SK-N-MC (cell line): ENCODE results near the gene TP53.

ENCODE experiments used
- DNase-seq: peaks from one replicate; pipeline ENCODE4 v3.0.0-alpha.2; 2011; ENCODE audit warnings: low read depth, low spot score
- H3K27ac ChIP-seq: fragments of 200-600 bp; sonication (generic); 2 replicates; pipeline ENCODE4 v1.5.1; 2016; ENCODE audit warnings: mixed run types
- H3K36me3 ChIP-seq: fragments of 200-600 bp; sonication (generic); 2 replicates; pipeline ENCODE4 v1.6.1; 2017; ENCODE audit warnings: antibody characterized with exemption, low read length, mixed read lengths; ENCODE audit not compliant: insufficient read depth
- H3K4me3 ChIP-seq: fragments of 200-600 bp; sonication (generic); 2 replicates; pipeline ENCODE4 v1.5.1; 2016
- H3K9ac ChIP-seq: fragments of 200-600 bp; sonication (generic); 2 replicates; pipeline ENCODE4 v1.8.0; 2017; ENCODE audit warnings: mixed run types, mixed read lengths; ENCODE audit not compliant: insufficient read length
- H3K9me3 ChIP-seq: fragments of 200-600 bp; sonication (generic); 2 replicates; pipeline ENCODE4 v1.6.1; 2017; ENCODE audit warnings: low read depth, mild to moderate bottlenecking, antibody characterized with exemption, low read length, moderate library complexity, mixed read lengths
- EZH2 ChIP-seq: fragments of 200-600 bp; sonication (generic); IDR thresholded peaks from one replicate; pipeline ENCODE4 v1.6.1; 2017; ENCODE audit warnings: antibody characterized with exemption
- FOXP2 ChIP-seq: optimal IDR thresholded peaks from 2 replicates; pipeline ENCODE3; 2011; ENCODE audit warnings: mild to moderate bottlenecking, moderate library complexity; ENCODE audit not compliant: insufficient read depth; ENCODE audit errors: extremely low read length, control extremely low read depth
- POLR2AphosphoS5 ChIP-seq: IDR thresholded peaks from 2 replicates; pipeline ENCODE4 v1.6.1; 2012; ENCODE audit warnings: mild to moderate bottlenecking, low read depth, low read length, borderline replicate concordance

The TP53 gene

GRCh38 chr17:7703584-7704479 is 16.5 kb upstream of the TP53 start:
- H3K27ac ChIP-seq, result peak overlapping the region; percentile 1; the same call in 1 of the 2 replicates
- DNase-seq, result no peak
- no peak for TF ChIP-seq FOXP2
- no peak for TF ChIP-seq EZH2
- TF ChIP-seq POLR2AphosphoS5, result no peak
- H3K4me3 ChIP-seq, result peak overlapping the region; percentile 72
- no peaks in the 10 kb centered on the region for H3K9me3 ChIP-seq
- no peaks in the 10 kb centered on the region; the same call in 1 of the 2 replicates for H3K36me3 ChIP-seq
- no peak overlapping the region for H3K9ac ChIP-seq

GRCh38 chr17:7702776-7703175 is 15.5 kb upstream of the TP53 start:
- Histone ChIP-seq H3K9ac (no peak overlapping the region), H3K9me3 (no peaks in the 10 kb centered on the region), H3K4me3 (no peak overlapping the region), H3K27ac (no peak overlapping the region), H3K36me3 (no peaks in the 10 kb centered on the region; the same call in 1 of the 2 replicates)
- no peak for DNase-seq
- TF ChIP-seq FOXP2 (no peak), EZH2 (no peak), POLR2AphosphoS5 (no peak)

GRCh38 chr17:7701681-7702080 is 14.4 kb upstream of the TP53 start:
- no peak for DNase-seq
- Histone ChIP-seq H3K36me3 (no peaks in the 10 kb centered on the region; the same call in 1 of the 2 replicates), H3K27ac (no peak overlapping the region), H3K9ac (no peak overlapping the region), H3K9me3 (no peaks in the 10 kb centered on the region), H3K4me3 (no peak overlapping the region)
- TF ChIP-seq FOXP2 (no peak), EZH2 (no peak), POLR2AphosphoS5 (no peak)

- Histone ChIP-seq H3K4me3 (no peak overlapping the region), H3K9ac (no peak overlapping the region), H3K9me3 (no peaks in the 10 kb centered on the region), H3K27ac (no peak overlapping the region), H3K36me3 (no peaks in the 10 kb centered on the region; the same call in 1 of the 2 replicates)
- TF ChIP-seq EZH2 (no peak), POLR2AphosphoS5 (no peak), FOXP2 (no peak)
- DNase-seq, result no peak
Measured at GRCh38 chr17:7700510-7700909, 13.2 kb upstream of the TP53 start.

GRCh38 chr17:7697828-7698588 is 10.7 kb upstream of the TP53 start:
- Histone ChIP-seq H3K9ac (no peak overlapping the region), H3K36me3 (no peaks in the 10 kb centered on the region; the same call in 1 of the 2 replicates), H3K4me3 (no peak overlapping the region), H3K9me3 (no peaks in the 10 kb centered on the region), H3K27ac (no peak overlapping the region)
- TF ChIP-seq EZH2 (no peak), FOXP2 (no peak)
- DNase-seq, result no peak

- Histone ChIP-seq H3K36me3 (no peaks in the 10 kb centered on the region), H3K9me3 (no peaks in the 10 kb centered on the region), H3K9ac (no peak overlapping the region), H3K4me3 (no peak overlapping the region), H3K27ac (no peak overlapping the region)
- TF ChIP-seq FOXP2, result no peak
- no peak for TF ChIP-seq POLR2AphosphoS5
- TF ChIP-seq EZH2, result no peak
- DNase-seq, result no peak
Measured at GRCh38 chr17:7695586-7695985, 8.3 kb upstream of the TP53 start.

- Histone ChIP-seq H3K9ac (peak overlapping the region; percentile 98), H3K9me3 (no peaks in the 10 kb centered on the region), H3K36me3 (peaks cover 14% of the 10 kb centered on the region), H3K4me3 (peak overlapping the region; percentile 96), H3K27ac (peak overlapping the region; percentile 70; the same call in 1 of the 2 replicates)
- TF ChIP-seq POLR2AphosphoS5 (no peak), FOXP2 (no peak), EZH2 (no peak)
- no peak for DNase-seq
Measured at GRCh38 chr17:7688808-7689316, 1.6 kb upstream of the TP53 start.
